SW 1271 (cell line): ENCODE results near the gene CDC42EP5.
A peak's percentile ranks its signal among the peaks of the same experiment; 100 is the strongest.
"Not testable (repeated sequence)": the region's sequence is repeated elsewhere in the genome, so short reads cannot be mapped to it uniquely, and the experiment has no call there.

Experiments used
- DNase-seq, 2 experiments: peaks; one replicate each; lab custom pipeline; 2025; lab: John Stamatoyannopoulos, UW

The CDC42EP5 gene

DNA sequence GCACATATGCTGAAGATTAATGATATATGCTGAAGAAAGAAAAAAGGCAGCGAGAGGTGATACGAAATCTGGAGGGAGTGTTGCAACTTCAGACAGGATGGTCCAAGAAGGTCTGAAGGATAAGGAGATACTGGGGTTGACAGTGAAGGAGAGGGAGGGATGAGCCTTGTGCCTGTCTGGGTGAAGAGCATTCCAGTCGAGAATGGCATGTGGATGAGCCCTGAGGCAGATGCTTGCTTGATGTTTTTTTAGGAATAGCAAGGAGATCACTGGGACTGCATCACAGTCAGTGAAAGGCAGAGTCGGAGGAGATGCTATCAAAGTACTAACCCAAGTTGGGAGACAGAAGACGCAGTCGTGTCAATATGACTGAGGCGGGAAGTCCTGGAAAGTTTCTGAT lies 16.2 kb upstream of the CDC42EP5 start:
- no peak for DNase-seq

DNA sequence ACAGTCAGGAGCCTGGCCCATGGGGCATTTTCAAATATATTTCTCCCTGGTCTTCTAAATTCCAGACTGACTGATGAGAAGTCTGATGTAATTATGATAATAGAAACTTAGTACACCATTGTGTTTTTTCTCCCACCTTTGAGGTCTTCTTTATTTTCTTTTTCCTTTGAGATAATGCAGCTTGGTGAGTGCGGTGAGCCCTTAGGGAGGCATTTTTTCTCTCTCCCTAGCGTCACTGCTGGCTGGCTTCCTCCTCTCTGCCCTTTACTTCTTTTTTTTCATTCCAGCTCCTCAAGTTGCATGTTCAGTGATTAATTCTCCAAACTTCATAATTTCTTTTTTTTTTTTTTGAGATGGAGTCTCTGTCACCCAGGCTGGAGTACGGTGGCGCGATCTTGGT lies 12.8 kb upstream of the CDC42EP5 start:
- no peak for DNase-seq

DNA sequence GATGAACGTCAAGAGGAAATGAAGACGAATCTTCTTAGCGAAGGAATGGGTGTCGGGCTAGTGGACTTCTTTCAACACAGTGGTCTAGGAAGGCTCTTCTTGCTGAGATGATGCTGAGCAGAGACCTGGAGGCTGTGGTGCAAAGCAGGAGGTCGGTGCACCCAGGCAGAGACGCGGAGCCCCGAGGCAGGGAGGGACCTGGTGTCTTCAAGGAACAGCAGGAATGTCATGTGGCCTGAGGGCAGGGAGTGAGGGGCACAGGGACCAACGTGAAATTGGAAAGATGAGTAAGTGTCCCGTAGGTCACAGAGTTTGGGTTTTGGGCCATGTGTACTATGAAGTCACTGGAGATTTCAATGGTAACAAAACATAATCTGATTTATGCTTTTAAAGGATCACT lies 11.4 kb upstream of the CDC42EP5 start:
- DNase-seq: no peak

DNA sequence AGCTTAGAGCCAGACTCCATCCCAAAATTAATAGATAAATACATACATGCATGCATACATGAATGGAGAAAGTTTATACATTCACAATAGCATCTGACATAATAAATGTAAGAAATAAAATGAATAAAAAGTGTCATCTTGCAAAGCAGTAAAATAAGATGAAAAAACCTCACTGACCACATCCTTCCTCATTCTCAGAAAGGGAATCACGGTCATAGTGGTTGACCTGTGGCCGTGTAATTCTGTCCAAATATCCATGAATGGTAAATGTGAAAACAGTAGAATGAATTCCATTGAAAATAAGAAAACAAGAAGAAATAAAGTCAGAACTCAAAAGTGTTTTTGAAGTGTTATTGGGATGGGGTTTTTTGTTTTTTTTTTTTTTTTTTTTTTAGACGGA lies 9.8 kb upstream of the CDC42EP5 start:
- DNase-seq: no peak

DNA sequence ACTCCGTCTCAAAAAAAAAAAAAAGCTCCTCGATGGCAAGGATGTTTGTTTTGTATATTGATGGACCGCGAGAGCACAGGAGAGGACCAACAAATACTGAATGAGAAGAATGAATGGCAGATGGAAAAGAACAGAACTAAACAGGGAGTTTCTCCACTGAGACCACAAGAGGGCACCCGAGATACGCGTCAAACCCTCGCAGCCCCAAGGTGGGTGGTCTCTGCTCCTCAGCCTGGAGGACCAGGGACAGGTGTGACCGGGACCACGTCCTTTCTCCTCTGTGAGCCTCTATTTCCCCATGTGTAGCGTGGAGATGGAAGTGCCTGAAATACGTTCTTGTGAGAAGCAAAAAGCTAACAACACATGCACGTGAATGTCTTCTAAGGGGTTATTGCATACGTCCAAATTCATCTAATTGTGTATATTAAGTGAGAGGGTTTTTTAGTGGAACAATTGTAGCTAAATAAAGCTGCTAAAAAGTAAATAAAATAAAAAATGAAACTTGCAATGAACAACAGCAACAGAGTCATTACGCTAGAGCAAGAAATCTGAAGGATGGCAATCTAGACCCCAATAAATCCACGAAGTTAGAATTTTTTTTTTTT lies 8.3 kb upstream of the CDC42EP5 start:
- peak in 1 of 2 experiments; percentile 32 for DNase-seq

DNA sequence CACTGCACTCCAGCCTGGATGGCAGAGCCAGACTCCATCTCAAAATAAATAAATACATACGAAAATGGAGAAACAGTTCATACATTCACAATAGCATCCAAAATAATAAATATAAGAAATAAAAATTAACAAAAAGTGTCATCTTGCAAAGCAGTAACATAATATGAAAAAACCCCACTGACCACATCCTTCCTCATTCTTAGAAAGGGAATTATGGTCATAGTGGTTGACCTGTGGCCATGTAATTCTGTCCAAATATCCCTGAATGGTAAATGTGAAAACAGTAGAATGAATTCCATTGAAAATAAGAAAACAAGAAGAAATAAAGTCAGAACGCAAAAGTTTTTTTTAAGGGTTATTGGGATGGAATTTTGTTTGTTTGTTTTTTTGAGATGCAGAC lies 7.0 kb upstream of the CDC42EP5 start:
- DNase-seq: no peak

DNA sequence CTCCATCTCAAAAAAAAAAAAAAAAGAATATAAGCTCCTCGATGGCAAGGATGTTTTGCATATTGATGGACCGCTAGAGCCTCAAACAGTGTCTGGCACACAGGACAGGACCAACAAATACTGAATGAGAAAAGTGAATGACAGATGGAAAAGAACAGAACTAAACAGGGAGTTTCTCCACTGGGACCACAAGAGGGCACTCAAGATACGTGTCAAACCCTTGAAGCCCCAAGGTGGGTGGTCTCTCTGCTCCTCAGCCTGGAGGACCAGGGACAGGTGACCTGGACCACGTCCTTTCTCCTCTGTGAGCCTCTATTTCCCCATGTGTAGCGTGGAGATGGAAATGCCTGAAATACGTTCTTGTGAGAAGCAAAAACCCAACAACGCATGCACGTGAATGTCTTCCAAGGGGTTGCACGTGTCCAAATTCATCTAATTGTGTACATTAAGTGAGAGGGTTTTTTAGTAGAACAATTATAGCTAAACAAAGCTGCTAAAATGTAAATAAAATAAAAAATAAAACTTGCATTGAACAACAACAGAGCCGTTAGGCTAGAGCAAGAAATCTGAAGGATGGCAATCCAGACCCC lies 5.7 kb upstream of the CDC42EP5 start:
- DNase-seq: peak in 1 of 2 experiments; percentile 39

DNA sequence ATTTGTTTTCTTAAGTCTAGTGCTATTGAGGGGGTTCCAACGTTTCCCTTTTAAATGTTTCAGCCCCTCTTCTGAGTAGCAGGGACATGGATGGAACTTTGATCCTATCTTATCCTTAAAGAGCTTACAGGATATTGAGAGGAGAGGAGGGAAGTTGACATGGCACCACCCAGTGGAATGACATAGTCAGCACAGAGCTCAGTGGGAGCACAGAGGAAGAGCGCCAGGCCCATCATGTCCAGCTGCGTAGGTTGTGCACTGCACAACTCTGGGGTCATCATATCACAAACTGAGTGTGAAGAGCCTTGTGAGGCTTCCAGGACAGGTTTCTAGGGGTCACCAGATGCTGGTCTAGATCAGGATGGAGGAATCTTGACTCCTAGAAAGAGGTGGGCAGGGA lies 4.6 kb upstream of the CDC42EP5 start:
- DNase-seq: no peak

DNA sequence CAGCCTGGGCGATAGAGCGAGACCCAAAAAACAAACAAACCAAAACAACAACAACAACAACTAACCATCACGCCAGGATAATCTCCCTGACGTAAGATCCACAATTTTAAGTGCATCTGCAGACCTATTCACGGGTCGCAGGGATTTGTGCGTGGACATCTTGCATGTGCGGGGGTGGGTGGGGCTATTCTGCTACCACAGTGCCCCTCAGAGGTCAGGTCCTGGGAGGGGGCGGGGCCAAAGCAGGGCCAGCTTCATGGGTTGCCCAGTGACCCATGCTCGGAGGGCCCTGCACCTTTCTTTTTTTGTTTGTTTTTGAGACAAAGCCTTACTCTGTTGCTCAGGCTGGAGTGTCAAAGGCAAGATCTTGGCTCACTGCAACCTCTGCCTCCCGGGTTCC lies 2.6 kb upstream of the CDC42EP5 start:
- no peak for DNase-seq

DNA sequence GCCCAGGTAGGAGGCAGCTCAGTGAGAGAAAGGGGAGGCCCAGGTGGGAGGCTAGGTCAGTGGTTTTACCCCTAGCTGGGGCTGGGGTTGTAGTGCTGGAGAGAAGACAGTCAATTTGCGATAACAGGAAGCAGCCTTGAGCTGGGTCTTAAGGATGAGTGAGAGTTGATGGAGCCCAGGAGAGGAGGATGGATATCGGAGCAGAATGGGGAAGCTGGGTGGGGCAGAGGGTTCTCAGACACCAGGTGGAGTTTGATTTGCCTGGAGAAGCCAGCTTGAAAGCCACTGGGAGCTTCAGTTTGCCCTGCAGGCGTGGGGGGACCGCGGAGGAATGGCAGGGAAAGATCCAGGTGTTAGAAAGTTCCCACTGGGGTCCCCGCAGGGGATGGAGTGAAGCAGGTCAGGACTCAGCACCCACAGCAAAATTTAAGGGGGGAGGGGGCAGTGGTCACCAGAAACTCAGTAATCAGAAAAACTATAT lies 836 bp upstream of the CDC42EP5 start:
- no peak for DNase-seq

DNA sequence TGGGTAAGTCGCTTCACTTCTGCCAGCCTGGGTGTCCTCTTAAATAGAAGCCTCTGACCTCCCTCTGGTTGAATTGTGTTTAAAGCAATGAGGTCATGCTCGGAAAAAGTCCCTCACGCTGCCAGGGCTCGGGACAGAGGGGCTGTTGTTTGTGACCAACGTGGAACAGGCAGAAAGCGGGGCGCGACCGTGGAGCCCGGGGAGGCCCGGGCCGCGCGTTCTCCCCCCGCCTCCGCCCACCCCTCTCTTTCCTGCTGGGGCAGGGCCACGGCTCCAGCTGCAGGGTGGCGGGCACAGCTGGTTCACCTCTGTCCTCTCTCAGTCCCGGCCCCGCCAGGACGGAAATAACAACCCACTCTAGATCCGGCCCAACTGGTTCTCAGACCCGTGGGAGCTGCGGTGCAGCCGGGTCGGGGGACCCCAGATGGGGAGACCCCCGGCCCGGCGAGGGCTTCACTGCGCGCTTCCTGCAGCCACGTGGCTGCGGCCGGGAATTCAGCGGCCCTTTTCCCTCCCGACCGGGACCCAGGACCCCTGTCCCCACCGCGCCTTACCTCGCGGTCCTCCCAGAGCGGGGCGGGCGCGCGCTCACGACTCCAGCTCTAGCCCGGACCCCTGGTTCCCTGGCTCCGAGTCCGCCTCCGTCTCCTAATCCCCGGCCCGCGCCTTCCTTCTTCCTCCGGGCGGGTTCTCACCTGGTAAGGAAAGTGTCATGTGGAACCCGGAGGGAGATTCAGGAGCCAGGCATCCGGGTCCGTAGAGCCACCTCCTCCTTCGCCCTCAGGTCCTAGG lies 1.9 kb downstream of the CDC42EP5 start:
- DNase-seq: no peak

DNA sequence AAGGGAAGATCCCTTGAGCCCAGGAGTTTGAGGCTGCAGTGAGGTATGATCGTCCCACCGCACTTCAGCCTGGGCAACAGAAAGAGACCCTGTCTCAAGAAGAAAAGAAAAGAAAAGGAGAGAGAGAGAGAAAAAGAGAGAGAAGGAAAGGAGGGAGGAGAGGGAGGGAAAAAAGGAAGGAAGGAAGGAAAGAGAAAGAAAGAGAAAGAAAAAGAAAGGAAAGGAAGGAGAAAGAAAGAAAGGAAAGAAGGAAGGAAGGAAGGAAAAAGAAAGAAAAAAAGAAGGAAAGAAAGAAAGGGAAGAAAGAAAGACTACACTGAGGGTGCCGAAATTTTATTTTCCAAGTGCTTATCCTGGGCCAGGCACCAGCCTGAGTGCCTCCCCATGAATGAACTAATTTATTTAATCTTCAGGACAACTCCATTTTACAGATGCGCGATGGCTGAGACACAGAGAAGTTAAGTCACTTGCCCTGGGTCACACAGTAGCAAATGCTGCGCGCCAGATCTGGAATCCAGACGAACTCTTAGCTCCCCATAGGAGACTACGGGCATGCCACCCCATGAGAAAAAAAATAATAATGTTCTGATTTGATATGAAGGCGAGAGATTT lies 2.7 kb downstream of the CDC42EP5 start:
- no peak for DNase-seq

DNA sequence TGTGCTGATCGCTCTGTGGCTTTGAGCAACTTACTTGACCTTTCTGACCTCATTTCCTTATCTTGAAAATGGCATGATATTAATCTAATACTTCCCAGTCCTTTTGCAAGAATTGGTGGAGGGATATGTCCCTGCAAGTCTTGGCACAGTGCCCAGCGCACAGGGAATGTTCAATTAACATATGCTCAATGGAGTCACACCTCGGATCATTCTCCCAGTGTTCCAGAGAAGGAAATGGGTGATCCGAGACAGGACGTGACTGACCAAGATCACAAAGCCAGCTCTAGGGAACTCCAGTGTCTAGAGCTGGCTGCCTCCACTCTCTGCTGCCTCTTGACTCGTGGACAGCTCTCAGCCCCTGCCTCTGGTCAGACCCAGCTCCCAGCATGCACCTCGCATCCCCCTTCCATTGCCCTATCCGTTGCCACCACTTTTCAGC lies 3.6 kb downstream of the CDC42EP5 start:
- DNase-seq: no peak

DNA sequence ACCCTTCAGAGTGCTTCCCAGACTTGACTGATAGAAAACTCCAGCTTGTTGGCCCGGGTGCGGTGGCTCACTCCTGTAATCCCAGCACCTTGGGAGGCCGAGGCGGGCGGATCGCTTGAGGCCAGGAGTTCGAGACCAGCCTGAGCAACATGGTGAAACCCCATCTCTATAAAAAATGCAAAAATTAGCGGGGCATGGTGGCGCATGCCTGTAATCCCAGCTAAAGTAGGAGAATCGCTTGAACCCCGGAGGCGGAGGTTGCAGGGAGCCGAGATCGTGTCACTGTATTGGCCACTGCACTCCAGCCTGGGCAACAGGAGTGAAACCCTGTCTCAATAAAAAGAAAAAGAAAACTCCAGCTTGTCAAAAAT lies 7.0 kb downstream of the CDC42EP5 start:
- DNase-seq: not testable (repeated sequence)

DNA sequence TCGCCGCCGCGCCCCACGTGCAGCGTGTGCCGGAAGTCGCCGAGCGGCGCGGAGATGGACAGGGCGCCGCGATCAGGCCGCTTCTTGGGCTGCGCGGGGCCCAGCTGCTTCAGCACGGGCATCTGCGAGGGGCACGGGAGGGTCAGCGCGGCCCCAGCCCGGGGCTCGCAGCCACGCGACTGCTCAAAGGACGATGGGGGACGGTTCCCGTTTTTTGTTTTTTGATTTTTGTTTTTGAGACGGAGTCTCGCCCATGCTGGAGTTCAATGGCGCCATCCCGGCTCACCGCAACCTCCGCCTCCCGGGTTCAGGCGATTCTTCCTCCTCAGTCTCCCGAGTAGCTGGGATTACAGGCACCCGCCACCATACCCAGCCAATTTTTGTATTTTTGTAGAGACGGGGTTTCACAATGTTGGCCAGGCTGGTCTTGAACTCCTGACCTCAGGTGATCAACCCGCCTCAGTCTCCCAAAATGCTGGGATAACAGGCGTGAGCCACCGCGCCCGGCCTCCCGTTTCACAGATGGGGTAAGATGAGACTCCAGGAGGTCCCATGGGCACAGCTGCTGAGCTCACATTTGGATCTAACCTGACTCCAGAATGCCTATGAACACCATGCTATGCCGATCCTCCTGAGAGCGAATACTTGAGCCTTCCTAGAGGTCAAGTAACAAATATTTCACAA lies 7.5 kb downstream of the CDC42EP5 start:
- DNase-seq: no peak

DNA sequence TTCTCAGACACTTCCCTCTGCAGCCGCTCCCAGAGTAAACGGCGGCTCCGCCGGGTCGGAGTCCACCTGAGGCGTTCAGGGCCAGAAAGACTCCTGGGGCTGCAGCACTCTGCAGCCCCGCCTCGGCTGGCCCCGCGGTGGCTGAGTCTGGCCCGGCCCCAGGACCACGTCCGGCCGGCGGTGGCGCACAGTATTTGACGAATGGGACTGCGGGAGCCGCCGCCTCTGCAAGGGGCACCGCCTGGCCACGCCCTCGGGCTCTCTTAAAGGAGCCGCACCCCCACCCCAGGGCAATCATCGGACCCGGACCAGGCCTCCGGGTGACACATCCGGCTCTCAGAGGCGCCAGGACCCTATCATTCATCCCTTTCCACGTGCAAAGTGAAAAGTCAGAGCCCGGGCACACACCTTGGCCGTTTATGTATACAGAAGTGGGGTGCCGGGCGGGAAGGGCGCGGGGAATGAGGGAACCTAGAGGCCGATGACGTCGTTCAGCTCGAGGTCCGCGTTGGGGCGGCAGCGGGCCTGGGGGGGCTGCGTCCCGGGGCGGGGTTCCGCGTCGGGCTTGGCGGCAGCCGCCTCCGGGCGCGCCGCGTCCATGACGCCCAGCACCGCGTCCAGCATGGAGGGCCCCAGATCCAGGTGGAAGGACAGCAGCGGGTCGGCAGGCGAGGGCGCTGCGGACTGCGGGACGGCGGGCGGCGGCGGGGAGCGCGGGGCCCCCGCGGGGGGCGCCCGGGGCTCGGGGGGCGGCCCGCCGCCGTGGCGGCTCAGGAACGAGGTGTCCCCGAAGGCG lies 8.3 kb downstream of the CDC42EP5 start:
- DNase-seq: peak in 1 of 2 experiments; percentile 84

DNA sequence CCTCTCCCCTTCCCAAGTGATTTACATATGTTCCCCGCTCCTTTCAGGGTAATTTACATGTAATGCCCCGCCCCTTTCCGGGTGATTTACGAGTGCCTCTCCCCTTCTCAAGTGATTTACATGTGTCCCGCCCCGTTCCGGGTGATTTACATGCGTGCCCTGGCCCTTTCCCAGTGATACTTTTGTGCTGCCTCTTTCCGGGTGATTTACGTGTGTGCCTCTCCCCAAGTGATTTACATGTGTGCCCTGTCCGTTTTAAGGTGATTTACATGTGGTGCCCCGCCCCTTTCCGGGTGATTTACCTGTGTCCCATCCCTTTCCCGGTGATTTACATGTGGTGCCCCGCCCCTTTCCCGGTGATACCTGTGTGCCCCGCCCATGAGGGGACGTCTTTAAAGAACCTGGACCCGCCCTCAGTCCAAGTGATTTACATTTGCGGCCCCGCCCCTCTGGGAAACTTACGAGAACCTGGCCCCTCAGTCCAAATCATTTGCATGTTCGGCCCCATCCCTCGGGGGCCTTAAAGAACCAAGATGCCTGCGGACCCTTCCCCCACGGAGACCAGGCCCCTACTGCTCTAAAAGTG lies 9.0 kb downstream of the CDC42EP5 start:
- DNase-seq: peak; percentile 62 to 86

DNA sequence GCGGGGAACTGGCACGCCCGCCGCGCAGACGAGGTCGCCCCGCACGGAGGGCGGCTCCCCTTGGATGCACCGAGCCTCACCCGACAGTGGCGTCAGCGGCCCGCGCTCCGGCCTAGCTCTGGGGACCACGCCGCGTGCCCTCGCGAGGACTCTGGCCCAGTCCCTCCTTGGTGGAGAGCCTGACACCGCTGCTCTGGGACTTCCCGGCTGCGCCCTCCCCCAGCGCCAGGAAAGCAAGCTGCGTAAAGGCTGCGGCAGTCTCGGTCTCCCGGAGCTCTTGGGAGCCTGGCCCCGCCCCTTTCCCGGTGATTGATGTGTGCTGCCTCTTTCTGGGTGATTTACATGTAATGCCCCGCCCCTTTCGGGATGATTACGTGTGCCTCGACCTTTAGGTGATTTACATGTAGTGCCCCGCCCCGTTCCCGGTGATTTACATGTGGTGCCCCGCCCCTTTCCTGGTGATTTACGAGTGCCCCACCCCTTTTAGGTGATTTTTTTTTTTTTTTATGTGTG lies 9.5 kb downstream of the CDC42EP5 start, which contains the start of gene LENG9:
Gene LENG9, minus strand, starts transcription at position 248 of the 513 bp plus-strand sequence. CDS start 252 bp downstream, outside the sequence.
- peak; percentile 78 to 92 for DNase-seq

DNA sequence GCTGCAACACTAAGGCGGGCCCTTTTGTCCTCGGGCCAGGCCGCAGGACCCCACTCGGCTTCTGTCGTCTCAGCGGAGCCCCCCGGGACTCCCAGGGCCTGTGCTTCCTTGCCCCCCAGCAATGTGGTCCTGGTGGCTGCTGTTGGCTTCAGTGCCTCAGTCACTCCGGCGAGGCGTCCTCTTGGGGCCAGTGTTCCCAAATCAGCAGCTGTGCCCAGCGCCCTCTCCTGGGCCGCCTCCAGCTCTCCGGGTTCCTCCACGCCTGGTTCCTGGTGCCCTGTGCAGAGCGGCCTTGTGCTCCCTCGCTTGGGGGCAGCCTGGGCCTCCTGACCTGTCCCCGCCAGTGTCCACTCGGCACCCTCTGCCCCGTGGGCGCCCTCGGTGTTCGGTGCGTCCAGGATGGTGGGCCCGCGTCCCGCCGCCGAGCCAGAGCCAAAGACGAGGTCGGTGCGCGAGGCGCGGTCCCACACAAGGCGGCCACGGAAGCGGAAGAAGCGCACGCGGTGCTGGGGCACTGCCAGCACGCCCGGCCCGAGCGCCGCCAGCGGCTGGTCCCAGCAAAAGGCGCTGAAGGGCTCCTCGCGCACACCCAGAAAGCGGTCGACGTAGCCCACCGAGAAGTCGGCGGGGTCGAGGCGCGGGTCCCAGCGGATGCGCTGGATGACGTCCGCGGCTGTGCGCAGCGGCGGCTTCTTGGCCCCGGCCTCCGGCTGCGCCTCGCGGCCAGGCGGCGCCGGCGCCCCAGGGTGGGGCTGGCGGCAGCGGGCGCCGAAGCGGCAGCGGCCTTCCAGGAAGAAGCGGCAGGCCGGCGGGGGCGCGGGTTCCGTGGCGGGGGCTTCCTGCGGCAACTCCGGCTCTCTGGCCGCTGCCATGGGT lies 10.2 kb downstream of the CDC42EP5 start:
- DNase-seq: peak; percentile 30 to 51
